Mesothelial cell of epicardium (in vitro differentiated cells): ENCODE data around the gene ARL15. TPM values are rescaled to one million over a fixed set of nuclear protein-coding genes. Genes with fewer than 3 reads are reported as not detected.

ENCODE experiments used
- DNase-seq, 2 experiments: peaks; one replicate each; pipeline ENCODE4 v3.0.0; 2021; ENCODE audit warnings: low spot score in 2 of 2; ENCODE audit not compliant: unreplicated experiment in 2 of 2
- H3K27ac Mint-ChIP-seq: 2 replicates; pipeline ENCODE4 v1.8.0; 2021; ENCODE audit warnings: mixed read lengths
- H3K27me3 Mint-ChIP-seq: 2 replicates; pipeline ENCODE4 v1.8.0; 2021; ENCODE audit warnings: low read depth, mixed read lengths
- H3K36me3 Mint-ChIP-seq: 2 replicates; pipeline ENCODE4 v1.8.0; 2021; ENCODE audit warnings: mixed read lengths
- H3K4me1 Mint-ChIP-seq: 2 replicates; pipeline ENCODE4 v1.8.0; 2021; ENCODE audit warnings: mixed read lengths
- H3K4me3 Mint-ChIP-seq: 2 replicates; pipeline ENCODE4 v1.8.0; 2021; ENCODE audit warnings: mild to moderate bottlenecking, moderate library complexity, mixed read lengths
- H3K9me3 Mint-ChIP-seq: 2 replicates; pipeline ENCODE4 v1.8.0; 2021; ENCODE audit warnings: mixed read lengths
- CTCF ChIP-seq: fragments of 200-600 bp; sonication (generic); IDR thresholded peaks from one replicate; pipeline ENCODE4 v1.5.0; 2021; ENCODE audit warnings: antibody characterized with exemption; ENCODE audit not compliant: unreplicated experiment
- total RNA-seq: library from RNA; stranded (reverse); gene quantifications from 3 replicates; pipeline ENCODE4 v1.2.1, GENCODE V29; 2021

Gene ARL15
- total RNA-seq, 1 donor from 2014 or later: 24.8 TPM

- Mint-ChIP-seq H3K27me3 (no peaks in the 10 kb centered on the region), H3K9me3 (peaks cover 11% of the 10 kb centered on the region), H3K27ac (no peak overlapping the region), H3K4me3 (no peak overlapping the region), H3K4me1 (peaks cover 20% of the 10 kb centered on the region), H3K36me3 (peaks cover 5% of the 10 kb centered on the region)
- no peak for DNase-seq
- TF ChIP-seq CTCF: no peak
These were observed 28.2 kb downstream of the ARL15 start for GRCh38 chr5:54281960-54282692.

GRCh38 chr5:54279960-54280359 lies 30.4 kb downstream of the ARL15 start:
- TF ChIP-seq CTCF: no peak
- no peak for DNase-seq
- peaks cover 5% of the 10 kb centered on the region for H3K36me3 Mint-ChIP-seq

GRCh38 chr5:54278979-54279717 lies 31.2 kb downstream of the ARL15 start:
- H3K36me3 Mint-ChIP-seq: peaks cover 5% of the 10 kb centered on the region

More at GRCh38 chr5:54279960-54280359, 30.4 kb downstream of the ARL15 start:
- Mint-ChIP-seq H3K4me1 (peaks cover 8% of the 10 kb centered on the region), H3K27me3 (no peaks in the 10 kb centered on the region), H3K4me3 (no peak overlapping the region), H3K27ac (no peak overlapping the region), H3K9me3 (peaks cover 11% of the 10 kb centered on the region)

DNA sequence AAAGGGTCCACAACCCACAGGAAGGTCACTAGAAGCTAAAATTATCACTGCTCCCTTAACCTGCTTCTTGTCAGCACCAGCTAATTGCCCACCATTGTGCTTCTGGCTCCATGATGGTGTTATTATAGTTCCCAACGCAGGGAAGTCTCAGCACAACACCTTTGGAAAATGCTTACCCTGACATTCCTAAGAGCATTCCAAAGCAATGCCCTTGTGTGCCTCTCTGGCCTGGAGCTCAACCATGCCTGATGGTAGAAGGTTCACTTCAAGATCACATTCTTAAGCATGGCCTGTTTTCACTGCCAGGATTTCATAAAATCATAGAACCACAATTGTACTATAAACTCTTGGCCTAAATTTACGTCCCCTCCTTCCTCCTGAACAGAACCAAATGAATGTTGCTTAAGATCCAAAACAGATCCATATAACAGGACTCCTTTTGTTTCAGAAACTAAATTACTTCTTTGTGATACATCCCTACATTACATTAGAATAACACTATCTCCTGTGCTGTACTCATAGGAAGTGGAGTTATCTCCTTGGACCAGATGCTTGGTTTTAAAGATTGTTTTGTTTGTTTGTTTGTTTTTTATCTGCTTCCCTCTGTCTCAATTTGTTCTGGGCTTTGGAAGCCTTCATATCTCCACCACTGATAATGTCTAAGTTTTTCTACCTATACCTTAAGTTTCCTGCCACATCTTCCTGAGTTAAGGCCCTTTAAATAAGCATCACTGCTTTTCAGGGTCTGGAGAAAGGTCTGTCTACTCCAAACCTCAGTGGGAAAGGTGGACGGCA lies 32.1 kb downstream of the ARL15 start:
- peaks cover 11% of the 10 kb centered on the region for H3K9me3 Mint-ChIP-seq
- H3K4me1 Mint-ChIP-seq: peaks cover 8% of the 10 kb centered on the region
- H3K27ac Mint-ChIP-seq: no peak overlapping the region
- no peak for TF ChIP-seq CTCF
- no peaks in the 10 kb centered on the region for H3K27me3 Mint-ChIP-seq
- peaks cover 5% of the 10 kb centered on the region for H3K36me3 Mint-ChIP-seq
- no peak overlapping the region for H3K4me3 Mint-ChIP-seq
- no peak for DNase-seq

More at GRCh38 chr5:54278979-54279717, 31.2 kb downstream of the ARL15 start:
- Mint-ChIP-seq H3K27me3 (no peaks in the 10 kb centered on the region), H3K4me3 (no peak overlapping the region), H3K27ac (no peak overlapping the region), H3K9me3 (peaks cover 11% of the 10 kb centered on the region), H3K4me1 (peaks cover 2% of the 10 kb centered on the region)
- no peak for DNase-seq
- TF ChIP-seq CTCF: no peak

- Mint-ChIP-seq H3K4me1 (peaks cover 8% of the 10 kb centered on the region), H3K27ac (no peak overlapping the region), H3K27me3 (no peaks in the 10 kb centered on the region), H3K9me3 (peaks cover 8% of the 10 kb centered on the region), H3K36me3 (peaks cover 3% of the 10 kb centered on the region), H3K4me3 (no peak overlapping the region)
- TF ChIP-seq CTCF: no peak
- DNase-seq: no peak
These were observed 34.3 kb downstream of the ARL15 start for GRCh38 chr5:54276048-54276447.
